Pulmonary artery endothelial cell (primary cell): ENCODE measurements around the gene GAS7. TPM values are rescaled to one million over a fixed set of nuclear protein-coding genes. Genes with fewer than 3 reads are reported as not detected.

Experiments
- DNase-seq: peaks from one replicate; pipeline ENCODE4 v3.0.0-alpha.2; 2011; ENCODE audit warnings: low read depth, low spot score
- total RNA-seq: library from RNA; depleted of rRNA; stranded (reverse); fragments of >200 nt; gene quantifications from 2 replicates; pipeline ENCODE4 v1.2.3, GENCODE V29; 2014

The GAS7 gene
- total RNA-seq, 1 donor from 2014 or later = not detected

GRCh38 chr17:9895923-9896322 lies 302.5 kb downstream of the GAS7 start:
- DNase-seq = no peak

- no peak for DNase-seq
Observed at GRCh38 chr17:9894231-9894630, 304.2 kb downstream of the GAS7 start.

- no peak for DNase-seq
Observed at GRCh38 chr17:9893411-9894012, 304.9 kb downstream of the GAS7 start.

- DNase-seq = no peak
Observed at GRCh38 chr17:9890124-9890523, 308.3 kb downstream of the GAS7 start.

- DNase-seq = no peak
Observed at GRCh38 chr17:9887508-9887907, 310.9 kb downstream of the GAS7 start.

GRCh38 chr17:9886141-9886930 lies 312.1 kb downstream of the GAS7 start:
- no peak for DNase-seq

- DNase-seq = no peak
Observed at GRCh38 chr17:9883451-9883850, 315.0 kb downstream of the GAS7 start.

GRCh38 chr17:9880582-9880999 lies 317.8 kb downstream of the GAS7 start:
- no peak for DNase-seq

- no peak for DNase-seq
Observed at GRCh38 chr17:9878786-9879525, 319.4 kb downstream of the GAS7 start.

- DNase-seq = no peak
Observed at GRCh38 chr17:9878356-9878755, 320.1 kb downstream of the GAS7 start.

- DNase-seq = no peak
Observed at GRCh38 chr17:9875441-9875840, 323.0 kb downstream of the GAS7 start.

GRCh38 chr17:9874722-9875121 lies 323.7 kb downstream of the GAS7 start:
- no peak for DNase-seq

GRCh38 chr17:9872852-9873251 lies 325.6 kb downstream of the GAS7 start:
- no peak for DNase-seq

GRCh38 chr17:9868552-9868951 lies 329.9 kb downstream of the GAS7 start:
- no peak for DNase-seq

- no peak for DNase-seq
Observed at GRCh38 chr17:9865586-9865985, 332.8 kb downstream of the GAS7 start.

GRCh38 chr17:9862949-9863348 lies 335.5 kb downstream of the GAS7 start:
- DNase-seq = no peak

- no peak for DNase-seq
Observed at GRCh38 chr17:9862220-9862619, 336.2 kb downstream of the GAS7 start.

GRCh38 chr17:9860851-9861250 lies 337.6 kb downstream of the GAS7 start:
- no peak for DNase-seq
